GM18873 (cell line): ENCODE measurements around the gene CLDN34.

ENCODE experiments used
- ATAC-seq: cut with Tn5 transposase; IDR thresholded peaks from one replicate; pipeline ENCODE4 v1.9.1; 2021; ENCODE audit warnings: mild to moderate bottlenecking, moderate library complexity, moderate number of reproducible peaks; ENCODE audit not compliant: unreplicated experiment, low FRiP score

The CLDN34 gene

DNA sequence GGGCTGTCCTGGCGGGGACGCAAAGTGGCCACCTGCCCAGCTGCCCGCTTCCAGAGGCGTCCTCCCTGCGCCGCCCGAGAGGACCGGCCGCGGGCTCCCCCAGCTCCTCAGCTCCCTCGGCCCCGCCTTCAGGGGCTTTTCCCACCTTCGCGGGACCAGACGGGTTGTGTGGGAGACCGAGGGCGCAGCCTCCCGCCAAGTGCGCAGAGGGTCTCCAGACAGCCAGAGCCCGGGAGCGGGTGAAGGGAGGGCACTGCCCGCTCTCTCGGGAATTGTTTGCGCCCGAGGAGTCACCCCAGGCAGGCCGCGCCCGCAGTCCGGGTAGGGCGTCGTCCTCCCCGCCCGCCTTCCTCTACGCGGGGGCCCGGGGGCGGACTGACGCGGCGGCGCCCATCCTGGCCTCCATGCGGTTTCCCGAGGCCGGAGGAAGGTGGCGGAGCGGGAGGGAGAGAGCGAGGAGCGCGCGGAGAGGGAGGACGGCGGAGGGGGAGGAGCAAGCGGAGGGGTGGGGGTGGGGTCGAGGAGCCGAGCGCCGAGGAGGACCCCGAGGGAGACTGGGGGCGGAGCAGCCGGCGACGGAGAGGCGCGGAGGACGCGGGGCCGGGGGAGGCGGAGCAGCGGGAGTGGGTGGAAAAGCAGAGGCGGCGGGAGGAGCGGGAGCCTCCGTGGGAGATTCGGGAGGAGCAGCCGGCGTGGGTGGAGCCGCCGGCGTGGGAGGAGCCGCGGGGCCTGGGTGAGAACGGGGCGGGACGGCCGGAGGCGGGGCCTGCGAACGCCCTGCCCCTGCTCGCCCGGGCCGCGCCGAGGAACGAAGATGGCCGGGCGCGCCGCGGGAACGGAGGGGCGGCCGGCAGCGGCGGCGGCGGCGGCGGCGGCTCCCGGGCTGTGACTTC, 47.5 kb downstream of the CLDN34 start:
- ATAC-seq = peak; percentile 53

- no peak for ATAC-seq
Measured at GRCh38 chrX:10015355-10015722, 48.2 kb downstream of the CLDN34 start.

GRCh38 chrX:10015723-10016518, 48.8 kb downstream of the CLDN34 start:
- ATAC-seq = no peak

DNA sequence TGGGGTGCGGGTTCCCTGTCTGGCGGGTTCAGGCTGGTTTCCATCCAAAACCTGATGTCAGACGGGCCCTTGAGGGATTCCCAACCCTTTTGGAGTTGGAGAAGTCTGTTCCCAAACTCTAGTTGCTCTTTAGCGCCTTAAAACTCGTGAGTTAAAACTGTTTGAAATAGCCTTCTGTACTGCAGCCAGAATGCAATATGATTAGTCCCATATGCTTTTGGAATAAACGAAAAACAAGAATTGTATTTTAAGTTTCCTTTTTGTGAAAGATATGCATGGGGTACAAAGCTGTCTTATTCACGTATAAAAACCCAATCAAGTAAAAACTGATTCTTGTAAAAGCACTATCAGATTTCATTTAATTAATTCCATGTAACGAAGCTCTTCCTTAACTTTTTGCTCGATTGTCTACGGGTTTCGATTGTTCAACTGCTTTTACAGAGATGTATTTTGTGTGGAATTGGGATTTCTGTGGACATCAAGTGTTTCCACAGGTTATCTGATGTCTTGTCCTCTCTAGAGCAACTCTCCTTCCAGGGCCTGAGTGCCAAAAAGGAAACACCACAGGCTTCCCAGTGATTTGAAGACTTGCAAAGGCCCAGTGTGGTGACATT, 49.5 kb downstream of the CLDN34 start:
- ATAC-seq = no peak

DNA sequence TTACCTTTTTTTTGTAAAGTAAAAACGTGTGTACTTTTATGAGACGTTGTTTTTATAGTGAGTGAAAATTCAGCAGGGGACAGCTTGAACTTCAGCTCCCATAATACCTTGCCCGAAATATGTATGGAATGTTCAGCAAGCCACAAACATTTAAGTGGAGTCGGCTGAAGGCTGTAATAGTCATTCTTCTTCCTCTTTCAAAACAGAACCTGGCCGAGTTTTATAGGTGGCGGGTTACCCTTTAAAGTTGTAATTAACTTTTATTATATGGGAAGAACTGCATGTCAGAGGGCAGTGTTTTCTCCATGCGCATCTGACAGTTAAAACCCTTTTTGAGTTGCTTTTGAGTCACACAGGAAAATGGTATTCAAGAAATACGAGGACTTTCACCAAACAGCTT, 50.7 kb downstream of the CLDN34 start:
- ATAC-seq = no peak
